HG02970 (cell line): ENCODE measurements around the gene TSPAN1.

Experiments used
- ATAC-seq: cut with Tn5 transposase; IDR thresholded peaks from one replicate; pipeline ENCODE4 v1.9.1; 2021; ENCODE audit warnings: mild to moderate bottlenecking, moderate library complexity, moderate number of reproducible peaks; ENCODE audit not compliant: unreplicated experiment, low FRiP score

Gene TSPAN1, protein sequence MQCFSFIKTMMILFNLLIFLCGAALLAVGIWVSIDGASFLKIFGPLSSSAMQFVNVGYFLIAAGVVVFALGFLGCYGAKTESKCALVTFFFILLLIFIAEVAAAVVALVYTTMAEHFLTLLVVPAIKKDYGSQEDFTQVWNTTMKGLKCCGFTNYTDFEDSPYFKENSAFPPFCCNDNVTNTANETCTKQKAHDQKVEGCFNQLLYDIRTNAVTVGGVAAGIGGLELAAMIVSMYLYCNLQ

DNA sequence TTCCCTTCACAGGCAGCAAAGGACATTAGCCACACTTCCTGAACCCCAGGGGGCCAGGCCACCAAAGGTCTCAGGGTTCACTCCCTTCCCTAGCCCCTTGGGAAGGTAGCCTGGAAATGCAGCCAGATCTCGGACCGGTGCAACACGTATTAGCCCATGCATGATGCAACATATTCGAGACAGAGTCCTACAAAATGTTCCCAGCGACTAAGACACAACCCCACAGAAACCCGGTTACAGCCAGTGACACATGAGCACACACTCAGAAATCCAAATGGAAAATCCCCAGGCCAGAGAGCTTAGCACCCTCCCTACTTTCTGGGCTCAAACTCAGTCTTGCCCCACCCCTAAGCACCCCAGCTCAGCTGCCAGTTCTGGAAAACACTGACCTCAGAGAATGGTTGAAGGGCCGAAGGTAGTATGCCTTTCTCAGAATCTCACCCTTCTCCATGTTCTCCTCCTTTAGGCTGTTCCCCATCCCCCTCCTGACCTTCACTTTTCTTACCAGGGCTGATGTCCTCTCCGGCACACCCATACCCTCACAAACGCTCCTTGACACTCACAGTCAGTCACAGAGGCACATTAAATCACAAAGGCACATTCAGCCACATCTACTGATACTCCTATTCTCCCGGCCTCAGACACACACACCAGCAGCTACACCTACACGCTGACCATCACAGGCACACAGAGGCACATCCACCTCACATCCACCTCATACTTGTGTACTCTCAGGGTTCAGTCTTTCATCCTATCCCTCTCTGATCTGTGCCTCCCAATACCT, at the start of gene TSPAN1:
TSPAN1 (plus strand) TSS at position 640 of the 784 bp plus-strand sequence. CDS start 6,021 bp downstream, outside the sequence.
- ATAC-seq: no peak

DNA sequence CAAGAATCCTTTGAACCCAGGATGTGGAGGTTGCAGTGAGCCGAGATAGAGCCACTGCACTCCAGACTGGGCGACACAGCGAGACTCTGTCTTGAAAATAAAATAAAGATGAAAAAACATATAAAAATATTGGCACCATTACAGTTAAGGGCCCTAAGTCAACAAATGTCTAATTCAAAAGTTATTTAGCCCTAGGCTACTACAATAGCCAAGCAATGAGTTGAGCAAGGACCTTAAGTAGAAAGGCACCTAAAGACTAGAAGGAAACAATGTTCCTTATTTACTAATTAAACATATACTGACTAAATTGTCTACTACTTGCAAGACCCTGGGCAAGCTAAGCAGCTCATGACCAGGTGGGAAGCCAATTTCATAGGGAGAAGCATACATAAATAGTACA, 46.5 kb upstream of the TSPAN1 start:
- ATAC-seq: no peak

GRCh38 chr1:46130121-46130520, 44.8 kb upstream of the TSPAN1 start:
- no peak for ATAC-seq

GRCh38 chr1:46130606-46131005, 44.3 kb upstream of the TSPAN1 start:
- ATAC-seq: no peak

DNA sequence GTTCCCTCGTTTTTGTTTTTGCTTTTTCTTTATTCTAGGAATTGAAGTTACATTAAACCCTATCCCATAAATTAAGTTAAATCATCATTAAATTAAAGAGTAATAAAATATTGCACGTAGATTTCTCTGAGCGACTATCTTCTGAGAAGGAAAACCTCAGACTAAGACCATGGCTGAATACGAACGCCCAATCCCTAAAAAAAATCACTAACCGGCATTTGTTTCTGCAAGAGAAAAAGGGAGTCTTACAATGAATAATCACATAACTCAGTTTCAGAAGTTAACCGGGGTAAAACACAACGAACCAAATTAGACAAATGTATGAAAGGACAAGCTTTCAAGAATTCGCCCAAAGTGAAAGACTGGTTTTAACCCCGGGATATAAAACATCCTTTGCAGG, 43.8 kb upstream of the TSPAN1 start:
- no peak for ATAC-seq

DNA sequence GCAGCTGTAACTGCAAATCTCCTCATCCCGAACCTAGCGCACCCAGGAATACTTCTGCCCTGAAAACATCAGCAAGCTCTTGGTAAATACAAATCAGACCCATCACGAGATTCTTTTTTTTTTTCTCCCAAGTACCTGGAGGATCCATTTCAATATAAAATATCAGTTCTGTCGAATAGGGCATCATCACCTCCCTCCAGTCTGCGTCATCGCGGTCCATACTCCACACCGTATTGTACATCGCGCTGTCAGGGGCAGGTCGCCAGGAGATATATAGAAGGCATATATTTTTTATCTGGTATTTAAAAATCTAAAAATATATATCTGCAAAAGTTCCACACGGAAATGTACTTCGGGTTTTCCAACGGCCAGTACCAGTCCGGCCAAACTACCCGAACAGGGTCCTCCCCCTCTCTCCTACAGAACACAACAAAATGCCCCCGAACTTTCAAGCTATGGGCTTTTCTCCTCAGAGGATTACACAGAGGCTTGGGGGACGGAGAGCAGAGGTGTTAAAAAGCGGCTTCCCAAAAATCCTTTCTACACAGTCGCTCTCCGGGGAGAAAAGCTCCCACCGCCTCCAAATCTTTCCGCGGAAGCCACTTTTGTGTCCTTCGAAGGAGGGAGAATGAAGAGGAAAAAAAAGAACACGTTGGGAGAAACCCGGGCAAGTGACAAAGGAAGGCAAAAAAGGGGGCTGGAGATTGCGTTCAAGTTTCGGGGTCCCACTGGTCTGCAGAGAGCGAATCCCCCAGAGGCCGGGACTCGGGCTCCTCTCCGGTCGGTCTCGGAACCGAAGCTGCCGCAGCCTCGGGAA, 43.0 kb upstream of the TSPAN1 start:
- ATAC-seq: no peak

- ATAC-seq: peak; percentile 82
These were observed 42.2 kb upstream of the TSPAN1 start, which contains the start of gene PIK3R3 for GRCh38 chr1:46132529-46133180. PIK3R3 (minus strand) TSS chr1:46132629; CDS start chr1:46131952, 677 bp downstream.

DNA sequence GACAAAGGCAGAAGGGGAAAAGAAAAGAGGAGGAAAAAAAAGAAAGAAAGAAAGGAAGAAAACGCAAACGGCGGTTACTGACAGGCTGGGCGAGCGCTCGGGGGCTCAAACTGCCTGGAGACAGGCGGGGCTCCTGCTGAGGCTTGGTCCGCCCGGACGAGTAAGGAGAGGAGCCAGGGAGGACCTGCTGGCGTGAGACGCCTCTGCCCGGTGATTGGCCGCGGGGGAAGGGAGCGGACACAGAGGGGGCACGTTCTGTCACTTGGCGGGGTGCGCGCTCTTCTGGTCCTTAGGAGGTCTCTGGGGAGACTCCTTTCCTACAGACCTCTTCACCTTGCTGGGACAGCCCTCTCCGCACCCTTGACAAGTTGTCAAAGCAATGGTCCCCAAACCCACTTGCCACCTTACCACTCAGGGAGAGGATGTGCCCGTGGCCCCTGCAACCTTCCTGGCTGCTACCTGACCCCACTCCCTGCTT, 41.7 kb upstream of the TSPAN1 start:
- peak; percentile 36 for ATAC-seq

GRCh38 chr1:46133781-46134350, 41.0 kb upstream of the TSPAN1 start:
- no peak for ATAC-seq

GRCh38 chr1:46134660-46135331, 40.1 kb upstream of the TSPAN1 start:
- no peak for ATAC-seq

- ATAC-seq: no peak
These were observed 38.2 kb upstream of the TSPAN1 start for GRCh38 chr1:46136711-46137110.

- ATAC-seq: no peak
These were observed 37.0 kb upstream of the TSPAN1 start for GRCh38 chr1:46137916-46138315.

- no peak for ATAC-seq
These were observed 26.6 kb upstream of the TSPAN1 start for GRCh38 chr1:46148318-46148717.

DNA sequence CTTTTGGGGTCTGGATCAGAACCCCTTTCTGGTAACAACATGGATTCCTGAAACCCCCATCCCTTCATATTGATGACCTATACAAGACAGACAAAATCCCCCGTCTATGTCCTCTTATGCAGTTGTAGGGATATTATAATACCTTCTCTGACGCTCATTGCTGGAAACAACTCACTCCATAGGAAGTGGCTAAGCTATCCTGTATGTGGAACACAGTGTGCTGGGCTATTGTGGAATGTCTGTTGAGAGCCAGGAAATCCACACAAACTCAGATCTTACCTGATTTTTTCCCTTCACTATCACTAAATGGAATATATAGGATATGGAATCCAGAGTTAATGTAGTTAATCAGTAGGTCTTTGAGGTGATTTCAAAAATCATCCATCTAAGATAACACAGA, 24.8 kb upstream of the TSPAN1 start:
- ATAC-seq: no peak

DNA sequence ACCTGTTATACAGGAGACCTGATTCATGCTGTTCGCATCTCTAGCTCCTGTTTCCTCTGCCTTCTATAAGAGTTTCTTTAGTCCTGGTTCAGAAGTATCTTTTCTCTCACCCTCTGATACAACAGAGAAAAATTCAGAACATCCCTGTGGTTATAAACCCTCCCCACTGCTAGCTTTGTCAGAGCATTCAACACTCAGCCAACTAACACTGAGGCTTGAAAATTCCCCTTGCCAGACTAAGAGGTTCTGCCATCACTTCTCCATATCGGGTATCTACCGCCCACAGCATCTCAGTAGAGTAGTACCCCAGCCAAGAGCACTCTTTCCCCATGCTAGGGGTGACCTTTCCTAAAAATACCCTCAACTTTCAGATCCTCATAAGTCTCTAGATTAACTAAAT, 22.9 kb upstream of the TSPAN1 start:
- ATAC-seq: no peak

DNA sequence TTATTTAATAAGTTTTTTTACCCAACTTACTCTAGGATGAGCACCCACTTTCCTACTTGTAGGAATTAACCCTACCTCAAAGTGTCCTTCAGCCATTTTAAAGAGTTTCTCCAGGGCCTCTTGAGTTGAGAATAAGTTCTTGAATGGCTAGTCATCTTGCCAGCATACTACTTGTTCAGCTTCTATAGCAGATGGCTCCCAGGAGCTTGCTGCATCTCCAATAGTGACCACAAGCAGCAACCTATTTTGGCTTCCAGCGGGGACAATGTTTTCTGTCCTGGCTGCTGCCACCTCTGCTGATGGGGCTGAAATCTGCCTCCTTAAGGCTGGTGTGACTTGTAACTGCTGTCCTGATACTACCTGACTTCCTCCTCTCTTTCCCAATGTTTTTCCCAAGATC, 21.7 kb upstream of the TSPAN1 start:
- ATAC-seq: no peak

GRCh38 chr1:46153732-46154131, 21.2 kb upstream of the TSPAN1 start:
- no peak for ATAC-seq

DNA sequence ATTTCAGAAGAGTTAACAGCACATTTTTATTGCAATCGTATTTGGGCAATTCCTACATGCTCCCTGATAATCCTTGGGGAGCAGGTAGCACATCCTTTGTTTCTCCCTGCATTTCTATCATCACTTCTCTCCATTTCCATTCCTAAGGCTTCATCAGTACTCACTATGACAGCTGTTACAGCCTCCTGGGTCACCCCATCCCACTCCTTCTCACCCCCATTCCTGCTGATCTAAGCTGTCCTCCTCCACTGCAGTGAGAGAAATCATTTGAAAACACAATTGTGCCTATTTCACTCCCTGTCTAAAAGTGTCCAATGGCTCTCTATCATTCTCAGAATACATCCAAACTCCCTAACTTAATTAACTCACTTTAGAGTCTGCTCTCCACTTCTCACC, 17.0 kb upstream of the TSPAN1 start:
- no peak for ATAC-seq
